ENCODE data around the gene TRMT44. TPM values are rescaled to one million over a fixed set of nuclear protein-coding genes. Genes with fewer than 3 reads are reported as not detected.

TRMT44 gene
- total RNA-seq, 4 donors from 2014 or later = 18.1 to 28.3 (median 23.1) TPM

DNA sequence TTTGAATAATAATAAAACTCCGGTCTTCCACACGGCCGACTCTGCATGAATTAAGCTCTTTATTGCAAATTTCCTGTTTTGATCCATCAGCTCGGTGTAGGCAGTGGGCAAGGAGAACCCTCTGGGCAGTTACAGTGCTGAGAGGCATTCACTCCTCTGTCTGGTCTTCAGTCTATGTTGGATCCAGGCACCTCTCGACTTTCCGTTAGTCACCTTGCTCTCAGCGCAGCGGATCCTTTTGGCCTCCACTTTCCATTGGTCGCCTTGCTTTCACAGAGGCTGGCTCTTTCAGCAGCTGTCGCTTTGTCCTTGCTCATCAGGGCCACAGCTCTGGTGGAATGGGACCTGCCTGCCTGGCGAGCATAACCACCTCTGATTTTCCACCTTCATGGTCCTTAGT, 52.9 kb downstream of the TRMT44 start:
- DNase-seq (ENCODE audit: low spot score) (no peak), ATAC-seq (ENCODE audit: low FRiP score) (no peak)
- TF ChIP-seq, protein P1, sequence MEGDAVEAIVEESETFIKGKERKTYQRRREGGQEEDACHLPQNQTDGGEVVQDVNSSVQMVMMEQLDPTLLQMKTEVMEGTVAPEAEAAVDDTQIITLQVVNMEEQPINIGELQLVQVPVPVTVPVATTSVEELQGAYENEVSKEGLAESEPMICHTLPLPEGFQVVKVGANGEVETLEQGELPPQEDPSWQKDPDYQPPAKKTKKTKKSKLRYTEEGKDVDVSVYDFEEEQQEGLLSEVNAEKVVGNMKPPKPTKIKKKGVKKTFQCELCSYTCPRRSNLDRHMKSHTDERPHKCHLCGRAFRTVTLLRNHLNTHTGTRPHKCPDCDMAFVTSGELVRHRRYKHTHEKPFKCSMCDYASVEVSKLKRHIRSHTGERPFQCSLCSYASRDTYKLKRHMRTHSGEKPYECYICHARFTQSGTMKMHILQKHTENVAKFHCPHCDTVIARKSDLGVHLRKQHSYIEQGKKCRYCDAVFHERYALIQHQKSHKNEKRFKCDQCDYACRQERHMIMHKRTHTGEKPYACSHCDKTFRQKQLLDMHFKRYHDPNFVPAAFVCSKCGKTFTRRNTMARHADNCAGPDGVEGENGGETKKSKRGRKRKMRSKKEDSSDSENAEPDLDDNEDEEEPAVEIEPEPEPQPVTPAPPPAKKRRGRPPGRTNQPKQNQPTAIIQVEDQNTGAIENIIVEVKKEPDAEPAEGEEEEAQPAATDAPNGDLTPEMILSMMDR (IDR thresholded peaks at IDR 0.05) = no peak

- TF ChIP-seq, protein P1 (IDR thresholded peaks at IDR 0.05) = no peak
Measured at GRCh38 chr4:8494218-8494617, 53.6 kb downstream of the TRMT44 start.

GRCh38 chr4:8494983-8495548, 54.5 kb downstream of the TRMT44 start:
- DNase-seq (ENCODE audit: low spot score) = no peak
- ATAC-seq (ENCODE audit: low FRiP score) = no peak
- TF ChIP-seq, protein P1 (IDR thresholded peaks at IDR 0.05) = no peak

More at GRCh38 chr4:8494218-8494617, 53.6 kb downstream of the TRMT44 start:
- DNase-seq (ENCODE audit: low spot score) = no peak
- no peak for ATAC-seq (ENCODE audit: low FRiP score)

DNA sequence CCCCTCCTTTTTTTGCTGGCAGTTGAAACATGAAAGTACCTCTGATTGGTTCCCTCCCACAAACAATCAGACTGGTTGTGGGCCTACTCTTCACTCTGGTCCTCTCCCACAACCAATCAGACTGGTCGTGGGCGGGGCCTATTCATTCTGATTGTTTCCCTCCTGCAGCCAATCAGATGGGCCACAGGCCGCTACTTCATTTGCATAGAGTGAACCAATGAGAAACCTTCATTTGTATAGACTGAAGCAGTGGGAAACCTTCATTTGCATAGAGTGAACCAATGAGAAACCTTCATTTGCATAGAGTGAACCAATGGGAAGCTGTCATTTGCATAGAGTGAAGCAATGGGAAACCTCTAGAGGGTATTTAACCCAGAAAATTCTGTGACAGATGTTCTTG, 55.2 kb downstream of the TRMT44 start:
- DNase-seq (ENCODE audit: low spot score) (no peak), ATAC-seq (ENCODE audit: low FRiP score) (no peak)
- TF ChIP-seq, protein P1 (IDR thresholded peaks at IDR 0.05) = no peak

DNA sequence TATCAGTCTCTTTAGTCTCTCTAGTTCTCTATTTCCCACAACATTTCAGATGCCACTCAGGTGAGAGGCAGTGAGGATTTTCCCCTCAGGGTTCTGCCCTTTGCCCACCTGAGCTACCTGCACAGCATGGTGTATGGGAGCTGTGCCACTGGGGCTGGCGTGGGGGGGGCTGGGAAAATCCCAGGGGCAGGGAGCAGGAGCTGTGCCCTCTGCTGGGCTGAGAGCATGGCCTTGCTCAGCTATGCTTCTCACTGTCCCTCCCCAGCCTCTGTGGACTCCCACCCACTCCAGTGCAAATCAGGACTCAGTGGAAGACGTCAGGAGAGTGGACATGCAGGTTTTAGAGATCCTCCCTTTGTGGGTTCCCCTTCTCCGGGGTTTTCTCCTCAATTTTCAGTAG, 57.2 kb downstream of the TRMT44 start:
- ATAC-seq (ENCODE audit: low FRiP score) (no peak), DNase-seq (ENCODE audit: low spot score) (no peak)
- TF ChIP-seq, protein P1 (IDR thresholded peaks at IDR 0.05) = no peak

DNA sequence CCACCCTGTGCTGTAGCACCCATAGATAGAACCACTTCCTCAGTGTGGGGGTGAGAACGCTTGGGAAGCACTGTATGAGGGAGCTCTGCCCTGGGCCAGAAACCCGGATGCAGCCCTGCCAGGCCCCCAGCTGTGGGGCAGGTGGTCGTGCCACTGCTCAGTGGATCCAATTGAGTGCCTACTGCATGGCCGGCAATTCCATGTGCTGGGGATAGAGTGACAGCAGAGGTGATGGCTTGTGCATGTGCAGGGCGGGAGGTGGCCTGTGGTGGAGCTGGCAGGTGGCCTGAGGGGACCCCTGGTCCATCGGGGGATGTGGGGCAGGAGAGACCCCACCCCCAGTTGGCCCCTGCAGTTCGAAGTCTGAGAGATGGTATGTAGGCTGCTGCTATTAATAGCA, 60.4 kb downstream of the TRMT44 start:
- DNase-seq (ENCODE audit: low spot score) (no peak), ATAC-seq (ENCODE audit: low FRiP score) (no peak)
- TF ChIP-seq, protein P1 (IDR thresholded peaks at IDR 0.05) = no peak

DNA sequence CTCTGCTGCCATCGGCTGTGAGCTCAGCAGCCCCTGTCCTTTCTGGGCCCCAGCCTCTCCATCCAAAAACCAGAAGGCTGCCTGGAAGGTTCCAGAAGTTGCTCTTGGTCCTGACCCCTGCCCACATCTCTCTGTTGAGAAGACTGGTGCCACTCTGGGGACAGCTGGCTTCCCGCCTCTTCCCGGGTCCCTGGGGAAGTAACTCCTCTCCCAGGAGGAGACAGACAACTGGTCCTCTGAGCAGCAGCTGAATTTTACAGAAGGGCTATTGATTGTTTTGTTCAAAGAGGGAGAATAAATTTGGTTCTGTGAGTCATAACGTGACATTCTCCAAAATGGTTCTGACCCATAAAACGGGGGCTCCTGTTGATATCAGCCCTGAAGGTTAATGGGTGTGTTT, 61.2 kb downstream of the TRMT44 start:
- TF ChIP-seq, protein P1 (IDR thresholded peaks at IDR 0.05) = no peak

More for the DNA sequence above, 61.2 kb downstream of the TRMT44 start:
- ATAC-seq (ENCODE audit: low FRiP score) (no peak), DNase-seq (ENCODE audit: low spot score) (no peak)

Measured in omental fat pad (tissue), 4 donors.